Measurements from ENCODE around the gene CFAP54. TPM values are rescaled to one million over a fixed set of nuclear protein-coding genes. Genes with fewer than 3 reads are reported as not detected.

The CFAP54 gene
- total RNA-seq, 2 experiments from 2014 or later = 0.38 to 0.64 TPM

GRCh38 chr12:96824074-96824837 lies 334.9 kb downstream of the CFAP54 start:
- intact Hi-C loops (cut with micrococcal nuclease) = no loop called here
- no peaks in the 10 kb centered on the region for H3K9me3 Mint-ChIP-seq
- H3K4me3 Mint-ChIP-seq = no peak overlapping the region
- no peaks in the 10 kb centered on the region for H3K4me1 Mint-ChIP-seq (ENCODE audit: low read depth)
- no peaks in the 10 kb centered on the region for H3K36me3 Mint-ChIP-seq (ENCODE audit: low read depth)
- DNase-seq = no peak
- CTCF ChIA-PET = no interaction called here
- peaks cover 5% of the 10 kb centered on the region for H3K27me3 Mint-ChIP-seq (ENCODE audit: low read depth)
- H3K27ac Mint-ChIP-seq = no peak overlapping the region

GRCh38 chr12:96824838-96825236 lies 335.5 kb downstream of the CFAP54 start:
- H3K27ac Mint-ChIP-seq = no peak overlapping the region
- no peaks in the 10 kb centered on the region for H3K9me3 Mint-ChIP-seq
- H3K36me3 Mint-ChIP-seq (ENCODE audit: low read depth) = no peaks in the 10 kb centered on the region
- H3K4me1 Mint-ChIP-seq (ENCODE audit: low read depth) = no peaks in the 10 kb centered on the region
- H3K27me3 Mint-ChIP-seq (ENCODE audit: low read depth) = peaks cover under 1% of the 10 kb centered on the region
- no peak for DNase-seq
- intact Hi-C loops (cut with micrococcal nuclease) = loop anchor here (5.0 kb wide), 1 partner anchor 162 kb away; no protein-coding TSS in a partner anchor
- no peak overlapping the region for H3K4me3 Mint-ChIP-seq
- CTCF ChIA-PET = no interaction called here

GRCh38 chr12:96828169-96828789 lies 338.9 kb downstream of the CFAP54 start:
- CTCF ChIA-PET = no interaction called here
- DNase-seq = peak; percentile 32

GRCh38 chr12:96829354-96829753 lies 340.0 kb downstream of the CFAP54 start:
- CTCF ChIA-PET = no interaction called here
- no peak overlapping the region for H3K27ac Mint-ChIP-seq

More at GRCh38 chr12:96828169-96828789, 338.9 kb downstream of the CFAP54 start:
- H3K27ac Mint-ChIP-seq = no peak overlapping the region
- intact Hi-C loops (cut with micrococcal nuclease) = loop anchor here (5.0 kb wide), 1 partner anchor 159 kb away; no protein-coding TSS in a partner anchor
- no peaks in the 10 kb centered on the region for H3K27me3 Mint-ChIP-seq (ENCODE audit: low read depth)
- H3K36me3 Mint-ChIP-seq (ENCODE audit: low read depth) = no peaks in the 10 kb centered on the region
- H3K9me3 Mint-ChIP-seq = no peaks in the 10 kb centered on the region
- H3K4me3 Mint-ChIP-seq = no peak overlapping the region
- no peaks in the 10 kb centered on the region for H3K4me1 Mint-ChIP-seq (ENCODE audit: low read depth)

GRCh38 chr12:96831346-96831745 lies 342.0 kb downstream of the CFAP54 start:
- intact Hi-C loops (cut with micrococcal nuclease) = no loop called here
- Mint-ChIP-seq H3K9me3 (no peaks in the 10 kb centered on the region), H3K36me3 (ENCODE audit: low read depth) (no peaks in the 10 kb centered on the region), H3K27ac (no peak overlapping the region), H3K27me3 (ENCODE audit: low read depth) (peaks cover 2% of the 10 kb centered on the region), H3K4me3 (no peak overlapping the region), H3K4me1 (ENCODE audit: low read depth) (no peaks in the 10 kb centered on the region)
- no peak for DNase-seq
- CTCF ChIA-PET = no interaction called here

More at GRCh38 chr12:96829354-96829753, 340.0 kb downstream of the CFAP54 start:
- intact Hi-C loops (cut with micrococcal nuclease) = loop anchor here (5.0 kb wide), 1 partner anchor 158 kb away; no protein-coding TSS in a partner anchor
- no peak overlapping the region for H3K4me3 Mint-ChIP-seq
- no peaks in the 10 kb centered on the region for H3K36me3 Mint-ChIP-seq (ENCODE audit: low read depth)
- H3K27me3 Mint-ChIP-seq (ENCODE audit: low read depth) = no peaks in the 10 kb centered on the region
- H3K9me3 Mint-ChIP-seq = no peaks in the 10 kb centered on the region
- H3K4me1 Mint-ChIP-seq (ENCODE audit: low read depth) = no peaks in the 10 kb centered on the region
- no peak for DNase-seq

GRCh38 chr12:96846293-96846692 lies 356.9 kb downstream of the CFAP54 start:
- Mint-ChIP-seq H3K36me3 (ENCODE audit: low read depth) (no peaks in the 10 kb centered on the region), H3K4me3 (no peak overlapping the region), H3K9me3 (no peaks in the 10 kb centered on the region), H3K27me3 (ENCODE audit: low read depth) (peaks cover 10% of the 10 kb centered on the region), H3K4me1 (ENCODE audit: low read depth) (no peaks in the 10 kb centered on the region), H3K27ac (no peak overlapping the region)
- no peak for DNase-seq
- CTCF ChIA-PET = no interaction called here
- intact Hi-C loops (cut with micrococcal nuclease) = no loop called here

- no peak for DNase-seq
- H3K27me3 Mint-ChIP-seq (ENCODE audit: low read depth) = peaks cover 12% of the 10 kb centered on the region
- H3K36me3 Mint-ChIP-seq (ENCODE audit: low read depth) = no peaks in the 10 kb centered on the region
- no peak overlapping the region for H3K4me3 Mint-ChIP-seq
- H3K4me1 Mint-ChIP-seq (ENCODE audit: low read depth) = no peaks in the 10 kb centered on the region
- CTCF ChIA-PET = no interaction called here
- intact Hi-C loops (cut with micrococcal nuclease) = no loop called here
- peaks cover 2% of the 10 kb centered on the region for H3K9me3 Mint-ChIP-seq
- no peak overlapping the region for H3K27ac Mint-ChIP-seq
Measured at GRCh38 chr12:96850676-96851075, 361.3 kb downstream of the CFAP54 start.

GRCh38 chr12:96858162-96858561 lies 368.8 kb downstream of the CFAP54 start:
- no peaks in the 10 kb centered on the region for H3K4me1 Mint-ChIP-seq (ENCODE audit: low read depth)
- H3K36me3 Mint-ChIP-seq (ENCODE audit: low read depth) = no peaks in the 10 kb centered on the region
- H3K27me3 Mint-ChIP-seq (ENCODE audit: low read depth) = peaks cover 16% of the 10 kb centered on the region
- CTCF ChIA-PET = no interaction called here
- no peak overlapping the region for H3K4me3 Mint-ChIP-seq
- intact Hi-C loops (cut with micrococcal nuclease) = no loop called here
- DNase-seq = no peak
- peaks cover 2% of the 10 kb centered on the region for H3K9me3 Mint-ChIP-seq
- H3K27ac Mint-ChIP-seq = no peak overlapping the region

GRCh38 chr12:96861656-96862055 lies 372.3 kb downstream of the CFAP54 start:
- Mint-ChIP-seq H3K27ac (no peak overlapping the region), H3K27me3 (ENCODE audit: low read depth) (peaks cover 27% of the 10 kb centered on the region), H3K36me3 (ENCODE audit: low read depth) (no peaks in the 10 kb centered on the region), H3K4me1 (ENCODE audit: low read depth) (no peaks in the 10 kb centered on the region), H3K4me3 (no peak overlapping the region), H3K9me3 (no peaks in the 10 kb centered on the region)
- CTCF ChIA-PET = interaction anchor here (1.5 kb wide), 1 partner anchor 11 kb away, joined by 3 read pairs; no protein-coding TSS in a partner anchor
- DNase-seq = no peak
- intact Hi-C loops (cut with micrococcal nuclease) = no loop called here

GRCh38 chr12:96862326-96862725 lies 372.9 kb downstream of the CFAP54 start:
- Mint-ChIP-seq H3K27ac (no peak overlapping the region), H3K36me3 (ENCODE audit: low read depth) (no peaks in the 10 kb centered on the region), H3K9me3 (no peaks in the 10 kb centered on the region), H3K27me3 (ENCODE audit: low read depth) (peaks cover 27% of the 10 kb centered on the region), H3K4me1 (ENCODE audit: low read depth) (no peaks in the 10 kb centered on the region), H3K4me3 (no peak overlapping the region)
- intact Hi-C loops (cut with micrococcal nuclease) = no loop called here
- no peak for DNase-seq
- CTCF ChIA-PET = interaction anchor here (1.5 kb wide), 1 partner anchor 10 kb away, joined by 3 read pairs; no protein-coding TSS in a partner anchor

- Mint-ChIP-seq H3K4me1 (ENCODE audit: low read depth) (no peaks in the 10 kb centered on the region), H3K36me3 (ENCODE audit: low read depth) (no peaks in the 10 kb centered on the region), H3K27ac (no peak overlapping the region), H3K27me3 (ENCODE audit: low read depth) (peaks cover 16% of the 10 kb centered on the region), H3K4me3 (no peak overlapping the region), H3K9me3 (no peaks in the 10 kb centered on the region)
- no peak for DNase-seq
- intact Hi-C loops (cut with micrococcal nuclease) = no loop called here
- CTCF ChIA-PET = interaction anchor here (0.8 kb wide), 1 partner anchor 123 kb away, joined by 5 read pairs; no protein-coding TSS in a partner anchor
Measured at GRCh38 chr12:96864335-96864734, 375.0 kb downstream of the CFAP54 start.

- intact Hi-C loops (cut with micrococcal nuclease) = no loop called here
- Mint-ChIP-seq H3K4me3 (no peak overlapping the region), H3K27ac (no peak overlapping the region), H3K4me1 (ENCODE audit: low read depth) (no peaks in the 10 kb centered on the region), H3K9me3 (no peaks in the 10 kb centered on the region), H3K36me3 (ENCODE audit: low read depth) (no peaks in the 10 kb centered on the region), H3K27me3 (ENCODE audit: low read depth) (peaks cover 15% of the 10 kb centered on the region)
- CTCF ChIA-PET = no interaction called here
- DNase-seq = no peak
Measured at GRCh38 chr12:96866801-96867590, 377.6 kb downstream of the CFAP54 start.

Measured in activated naive CD4-positive, alpha-beta T cell treated with anti-CD3 and anti-CD28 coated beads for 36 hours (primary cell).